CD4-positive, alpha-beta T cell treated with Interleukin-15 for 1 hour (primary cell): ENCODE data around the gene ERCC8.
"Not testable (repeated sequence)": the region's sequence is repeated elsewhere in the genome, so short reads cannot be mapped to it uniquely, and the experiment has no call there.

Source experiments
- DNase-seq: peaks from one replicate; pipeline ENCODE4 v3.0.0-alpha.2; 2020

The ERCC8 gene

DNA sequence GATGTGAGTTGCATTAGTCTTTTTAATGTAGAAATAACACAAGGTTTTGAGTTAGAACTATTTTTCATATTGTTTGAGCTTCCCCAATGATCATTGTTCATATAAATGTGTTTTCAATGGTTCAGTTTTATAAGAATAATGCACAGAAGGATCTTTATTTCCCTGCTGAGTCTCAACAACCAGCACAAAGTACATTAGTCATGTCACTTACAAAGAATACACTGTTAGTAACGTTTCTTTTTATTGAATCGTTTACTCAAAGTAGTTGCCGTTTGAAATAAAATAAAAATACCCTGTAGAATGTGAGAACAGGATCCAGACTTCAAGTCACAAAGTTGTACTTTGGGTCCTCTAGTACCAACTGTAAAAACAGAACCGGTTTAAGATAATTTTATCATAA, 41.5 kb downstream of the ERCC8 start:
- no peak for DNase-seq

- DNase-seq: no peak
Measured at GRCh38 chr5:60896991-60897390, 47.9 kb downstream of the ERCC8 start.

DNA sequence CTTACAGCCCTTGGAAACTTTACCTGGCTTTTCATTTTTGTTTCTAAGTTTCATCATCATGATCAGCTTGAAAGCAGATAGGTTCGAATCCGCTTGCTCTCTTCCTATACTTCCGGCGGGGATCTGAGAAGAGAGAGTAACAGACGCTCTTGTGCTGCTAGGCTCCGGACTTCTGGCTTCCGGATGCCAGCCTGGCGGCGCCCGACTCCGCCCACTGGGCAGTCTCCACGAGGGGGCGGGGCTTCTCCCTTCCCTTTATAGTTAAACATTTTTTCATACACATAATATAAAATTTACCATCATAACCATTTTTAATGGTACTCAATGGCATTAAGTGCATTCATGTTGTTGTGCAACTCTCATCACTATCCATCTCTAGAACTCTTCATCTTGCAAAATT, 51.3 kb downstream of the ERCC8 start:
- DNase-seq: no peak

- DNase-seq: no peak
Measured at GRCh38 chr5:60891667-60892066, 53.2 kb downstream of the ERCC8 start.

GRCh38 chr5:60888359-60889061, 56.4 kb downstream of the ERCC8 start:
- no peak for DNase-seq

- no peak for DNase-seq
Measured at GRCh38 chr5:60887746-60888145, 57.1 kb downstream of the ERCC8 start.

- DNase-seq: no peak
Measured at GRCh38 chr5:60887096-60887495, 57.8 kb downstream of the ERCC8 start.

GRCh38 chr5:60886158-60886557, 58.7 kb downstream of the ERCC8 start:
- DNase-seq: no peak

GRCh38 chr5:60883229-60883628, 61.6 kb downstream of the ERCC8 start:
- no peak for DNase-seq

DNA sequence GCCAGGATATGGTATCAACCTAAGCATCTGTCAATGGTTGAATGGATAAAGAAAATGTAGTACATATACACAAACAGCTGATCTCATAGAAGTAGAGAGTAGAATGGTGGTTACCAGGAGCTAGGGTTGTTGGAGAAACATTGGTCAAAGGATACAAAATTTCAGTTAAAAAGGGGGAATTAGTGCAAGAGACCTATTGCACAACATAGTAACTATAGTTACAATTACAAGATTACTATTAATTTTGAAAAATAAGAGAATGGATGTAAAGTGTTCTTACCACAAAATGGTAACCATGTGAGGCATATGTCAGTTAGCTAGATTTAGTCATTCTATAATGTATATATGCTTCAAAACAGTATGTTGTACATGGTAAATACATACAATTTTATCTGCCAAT, 72.0 kb downstream of the ERCC8 start:
- DNase-seq: no peak

GRCh38 chr5:60870857-60871256, 74.0 kb downstream of the ERCC8 start:
- DNase-seq: no peak

DNA sequence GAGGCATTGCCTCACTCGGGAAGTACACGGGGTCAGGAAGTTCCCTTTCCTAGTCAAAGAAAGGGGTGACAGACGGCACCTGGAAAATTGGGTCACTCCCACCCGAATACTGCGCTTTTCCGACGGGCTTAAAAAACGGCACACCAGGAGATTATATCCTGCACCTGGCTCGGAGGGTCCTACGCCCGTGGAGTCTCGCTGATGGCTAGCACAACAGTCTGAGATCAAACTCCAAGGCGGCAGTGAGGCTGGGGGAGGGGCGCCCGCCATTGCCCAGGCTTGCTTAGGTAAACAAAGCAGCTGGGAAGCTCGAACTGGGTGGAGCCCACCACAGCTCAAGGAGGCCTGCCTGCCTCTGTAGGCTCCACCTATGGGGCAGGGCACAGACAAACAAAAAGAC, 84.3 kb downstream of the ERCC8 start:
- not testable (repeated sequence) for DNase-seq

GRCh38 chr5:60856066-60856465, 88.8 kb downstream of the ERCC8 start:
- no peak for DNase-seq

GRCh38 chr5:60852940-60853339, 91.9 kb downstream of the ERCC8 start:
- no peak for DNase-seq

DNA sequence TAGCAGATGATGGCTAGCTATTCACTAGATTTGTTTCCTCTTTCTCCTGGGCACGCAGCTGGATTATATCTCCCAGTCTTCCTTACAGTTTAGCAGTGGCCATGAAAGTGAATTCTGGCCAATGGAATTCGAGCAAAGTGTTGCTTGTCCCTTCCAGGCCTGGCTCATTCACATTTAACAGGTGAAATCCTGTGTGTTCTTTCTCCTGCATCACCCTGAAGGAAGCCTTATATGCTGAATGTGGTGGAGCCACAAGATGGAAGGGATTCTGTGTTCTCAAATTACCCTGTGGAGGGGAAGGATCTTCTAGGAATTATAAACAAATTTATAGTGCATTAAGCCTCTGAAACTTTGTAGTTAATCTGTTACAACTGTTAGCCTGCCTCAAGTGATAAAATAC, 92.6 kb downstream of the ERCC8 start:
- no peak for DNase-seq

GRCh38 chr5:60851626-60852025, 93.2 kb downstream of the ERCC8 start:
- DNase-seq: no peak

- DNase-seq: no peak
Measured at GRCh38 chr5:60846298-60846697, 98.6 kb downstream of the ERCC8 start.

DNA sequence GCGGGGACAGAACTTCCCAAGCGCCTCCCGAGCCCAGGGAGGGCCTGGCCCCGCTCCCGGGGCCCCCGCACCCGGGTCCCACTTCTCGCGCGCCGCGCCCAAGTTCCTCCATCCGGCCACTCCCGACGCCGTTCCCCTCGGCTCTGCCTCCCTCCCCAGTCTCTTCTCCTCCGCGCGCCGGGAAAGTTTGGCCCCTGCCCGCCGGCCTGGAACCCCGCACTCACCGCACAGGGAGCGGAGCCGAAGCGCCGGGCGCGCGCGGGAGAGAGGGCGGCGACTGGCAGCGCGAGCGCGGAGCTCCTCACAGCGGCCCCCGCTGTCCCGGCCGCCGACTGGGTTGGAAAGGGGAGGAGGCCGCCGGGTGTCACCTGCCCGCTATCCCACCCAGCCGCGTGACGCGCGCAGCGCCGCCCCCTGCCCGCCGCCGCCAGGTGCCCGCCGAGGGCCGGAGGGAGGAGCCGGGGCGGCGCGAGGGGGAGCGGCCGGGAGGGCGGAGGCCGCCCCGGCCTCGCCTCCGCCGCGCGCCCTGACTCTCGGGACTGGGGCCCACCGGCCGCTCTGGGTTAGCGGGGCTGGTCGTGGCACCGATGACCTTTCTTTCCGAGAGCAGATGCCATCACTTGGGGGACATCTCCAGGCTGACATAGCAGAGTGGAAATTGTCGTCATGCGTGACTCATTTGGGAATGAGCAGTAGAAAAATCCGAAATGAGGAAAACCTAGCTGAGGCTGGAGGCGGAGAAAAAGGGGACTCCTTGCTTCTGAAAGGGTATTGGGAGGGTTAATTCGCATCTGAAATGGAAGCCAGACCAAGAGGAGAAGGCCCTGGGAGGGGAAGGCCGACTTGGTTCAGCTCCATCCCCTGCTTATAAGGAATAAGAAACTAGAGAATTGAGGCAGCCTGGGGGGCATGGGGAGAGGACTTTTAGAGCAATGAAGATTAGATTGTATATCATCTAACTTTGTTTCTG, 100.6 kb downstream of the ERCC8 start, which contains the start of gene ELOVL7:
TSS of gene ELOVL7 (minus strand) at position 334 of the 970 bp plus-strand sequence. CDS start 56,872 bp downstream, outside the sequence.
- peak; percentile 29 for DNase-seq

DNA sequence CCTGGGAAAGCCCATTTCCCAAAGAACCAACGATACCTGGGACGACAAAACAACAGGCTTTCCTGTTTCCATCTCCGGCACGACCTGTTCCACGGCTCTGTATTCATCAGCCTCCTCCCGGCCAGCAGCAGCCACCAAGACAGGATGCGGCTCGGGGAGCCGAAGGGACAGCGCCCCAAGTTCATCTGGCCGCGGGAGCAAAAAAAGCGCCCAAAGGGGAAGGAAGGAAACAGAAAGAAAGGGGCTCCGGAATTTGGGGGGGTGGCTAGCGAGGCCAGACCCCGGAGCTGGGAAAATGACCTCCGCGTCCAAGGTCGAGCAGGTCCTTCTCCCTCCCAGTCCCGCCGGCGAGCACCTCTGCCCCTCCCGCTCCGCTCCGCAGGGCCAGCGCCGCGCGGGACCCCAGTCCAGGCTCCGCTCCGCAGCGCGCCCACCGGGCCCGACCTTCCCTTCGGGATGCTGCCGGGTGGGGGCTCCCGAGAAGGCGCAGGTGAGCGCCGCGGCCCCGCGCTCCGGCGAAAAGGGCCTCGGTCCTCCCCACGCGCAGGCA, 101.4 kb downstream of the ERCC8 start:
- DNase-seq: no peak

DNA sequence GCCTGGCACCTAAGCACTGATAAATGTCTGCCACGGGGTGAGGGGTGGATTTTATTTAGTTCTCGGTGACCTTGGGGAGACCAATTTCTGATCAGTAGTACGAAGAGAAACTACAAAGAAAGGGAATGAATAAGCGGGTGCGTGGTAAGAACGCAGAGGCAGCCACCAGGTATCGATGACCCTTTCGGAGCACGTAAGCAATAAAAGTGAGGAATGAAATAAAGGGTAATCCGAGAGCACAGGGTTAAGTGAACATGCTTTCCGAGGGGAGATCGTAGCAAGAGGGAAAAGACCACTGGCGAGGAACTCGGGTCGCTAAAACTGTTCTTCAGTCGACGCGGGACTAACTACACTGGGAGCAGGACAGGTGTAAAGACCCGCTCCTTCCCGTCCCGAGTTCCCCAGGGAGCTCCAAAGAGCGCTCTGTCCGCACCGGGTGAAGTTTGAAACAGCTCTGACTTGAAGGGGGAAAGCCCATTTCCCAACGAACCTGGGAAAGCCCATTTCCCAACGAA, 101.9 kb downstream of the ERCC8 start:
- DNase-seq: no peak

DNA sequence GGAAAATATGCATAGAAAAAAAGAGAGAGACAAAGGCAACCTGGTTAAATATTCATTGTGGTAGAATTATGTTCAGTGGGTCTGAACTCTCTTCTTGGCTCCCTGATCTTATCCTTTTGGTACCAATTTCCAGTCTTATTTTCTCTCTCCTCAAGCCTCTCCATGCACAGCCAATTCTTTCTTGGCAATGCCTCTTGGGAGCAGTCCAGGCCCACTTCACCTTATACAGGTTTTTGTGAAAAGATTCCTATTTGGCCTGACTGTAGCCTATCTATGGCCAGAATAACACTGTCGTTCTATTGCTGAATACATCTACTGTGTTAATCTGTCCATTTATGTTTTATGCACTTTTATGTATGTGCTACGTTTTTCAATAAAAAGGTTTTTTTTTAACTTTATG, 103.5 kb downstream of the ERCC8 start:
- DNase-seq: no peak

DNA sequence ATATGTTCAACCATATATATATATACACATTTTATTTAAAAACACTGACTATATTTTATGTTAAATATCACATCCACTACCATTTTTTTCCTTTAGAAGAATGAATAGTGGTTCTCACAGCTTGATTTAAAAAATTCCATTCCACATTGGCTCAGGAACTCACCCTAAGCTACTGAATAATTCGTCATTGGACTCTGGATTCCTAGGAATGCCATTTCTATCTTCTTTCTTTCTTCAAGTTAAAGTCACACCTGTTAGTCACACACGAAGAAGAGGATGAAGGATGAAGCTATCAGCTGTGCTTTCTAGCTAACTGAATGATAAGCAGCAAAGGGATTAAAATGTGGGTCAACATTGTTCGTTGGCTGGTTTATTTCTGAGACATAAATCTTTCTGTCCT, 108.7 kb downstream of the ERCC8 start:
- DNase-seq: no peak

DNA sequence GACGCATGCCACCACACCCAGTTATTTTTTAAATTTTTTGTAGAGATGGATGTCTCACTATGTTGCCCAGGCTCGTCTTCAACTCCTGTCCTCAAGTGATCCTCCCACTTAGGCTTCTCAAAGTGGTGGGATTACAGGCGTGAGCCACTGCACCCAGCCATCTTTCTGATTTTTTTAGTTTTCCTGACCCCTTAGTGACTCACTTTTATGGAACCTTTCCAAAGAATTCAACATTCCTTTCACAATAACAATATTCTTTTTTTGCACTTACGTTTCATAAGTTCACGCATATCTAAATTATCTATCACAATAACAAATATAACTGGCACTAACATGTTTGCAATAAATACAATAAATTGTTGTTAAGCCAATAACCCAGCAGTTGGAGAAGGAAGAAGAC, 109.3 kb downstream of the ERCC8 start:
- DNase-seq: no peak

DNA sequence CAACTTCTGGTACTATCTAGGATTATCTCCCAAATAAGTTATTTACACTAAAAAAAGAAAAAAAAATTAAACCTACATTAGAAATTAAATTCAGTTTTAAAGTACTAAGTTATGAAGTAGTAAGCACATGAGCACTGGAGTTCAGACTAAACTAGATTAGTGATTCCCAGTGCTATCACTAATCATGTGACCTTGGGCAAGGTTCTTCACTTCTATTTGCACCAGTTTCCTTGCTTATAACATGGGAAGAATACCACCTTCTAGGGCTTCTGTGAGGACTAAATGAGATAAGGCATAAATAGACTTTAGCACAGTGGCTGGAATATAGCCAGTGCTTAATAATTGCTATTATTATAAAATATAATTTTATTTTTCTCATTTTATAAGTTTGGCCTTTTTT, 111.3 kb downstream of the ERCC8 start:
- DNase-seq: no peak
